Measurements from ENCODE around the gene ZNF385D.

Gene ZNF385D

DNA sequence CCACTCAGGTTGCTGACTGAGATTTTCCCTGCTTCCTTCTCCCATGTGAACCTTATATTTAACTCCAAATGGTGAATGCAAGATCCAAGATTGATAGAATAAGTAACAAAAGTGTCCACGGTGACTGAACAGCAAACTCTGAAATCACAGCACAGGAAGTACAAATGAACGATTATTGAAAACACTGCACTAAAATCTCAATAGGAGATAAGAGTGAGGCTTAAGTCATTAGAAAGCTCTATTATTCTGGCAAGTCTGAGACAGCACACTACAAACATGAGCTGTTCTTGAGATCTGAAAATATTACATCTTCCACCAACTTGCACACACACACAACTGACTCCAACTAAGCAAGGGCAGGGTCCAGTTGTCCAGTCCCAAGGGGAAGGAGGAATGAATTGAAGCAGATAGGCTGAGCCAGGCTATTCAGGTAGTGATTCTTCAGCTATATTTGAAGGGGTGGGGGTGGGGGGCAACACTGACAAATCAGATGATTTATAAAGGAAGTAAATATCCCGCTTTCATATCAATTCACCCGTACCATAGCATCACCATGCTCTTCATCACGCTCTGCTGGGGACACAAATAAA, 2.9 kb downstream of the ZNF385D start:
- DNase-seq, result no peak

DNA sequence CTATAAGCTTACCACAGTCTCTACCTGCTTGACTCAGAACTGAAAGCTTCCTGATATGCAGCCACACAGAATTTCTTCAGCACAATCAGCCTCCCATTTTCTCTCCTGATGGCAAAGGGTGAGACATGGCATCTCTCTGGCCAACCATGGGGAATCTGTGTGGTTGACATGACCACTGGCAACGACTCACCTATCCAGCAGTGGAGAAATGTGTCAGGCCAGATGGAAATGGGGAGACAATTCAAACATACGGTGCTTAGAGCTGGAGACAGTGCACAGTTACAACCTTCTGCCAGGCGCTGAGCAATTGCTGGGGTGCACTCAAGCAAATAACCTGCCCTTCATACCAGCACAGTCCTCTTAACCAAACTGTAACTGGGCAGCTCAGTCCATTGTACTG, 3.6 kb downstream of the ZNF385D start:
- DNase-seq, result no peak

DNA sequence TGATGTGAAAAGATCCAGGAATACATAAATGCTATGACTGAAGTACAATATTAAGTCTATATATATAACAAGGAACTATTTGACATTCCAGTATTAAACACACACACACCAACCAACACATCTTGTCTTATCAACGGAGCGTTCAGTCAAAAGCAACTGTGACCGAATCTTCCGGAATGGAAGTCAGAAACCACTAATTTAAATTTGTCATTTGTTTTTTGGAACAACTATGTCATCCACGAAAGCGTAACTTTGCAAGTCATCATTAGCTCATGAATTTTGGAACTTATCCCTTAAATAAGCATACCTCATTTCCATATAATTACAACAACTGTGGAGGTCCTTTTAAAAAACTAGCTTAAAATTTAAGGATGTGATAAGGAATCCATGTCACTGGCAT, 5.0 kb downstream of the ZNF385D start:
- no peak for DNase-seq

DNA sequence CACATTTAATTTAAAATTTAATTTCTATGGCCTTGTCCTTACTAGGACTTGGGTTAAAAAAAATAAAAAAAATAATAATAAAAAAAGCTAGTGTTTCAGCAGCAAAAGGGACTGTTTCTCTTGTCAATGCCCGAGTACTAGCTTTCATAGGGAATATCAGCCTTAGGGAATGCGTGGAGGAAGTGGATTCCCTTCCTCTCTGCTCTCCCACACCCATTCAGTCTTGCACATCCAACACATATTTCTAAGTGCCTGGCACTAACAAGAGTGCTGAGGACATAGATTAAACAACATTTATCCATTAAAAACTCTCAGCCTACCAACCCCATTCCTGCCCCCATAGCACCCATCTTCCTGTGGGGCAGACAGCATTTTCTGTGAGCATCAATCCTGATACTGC, 6.2 kb downstream of the ZNF385D start:
- no peak for DNase-seq

DNA sequence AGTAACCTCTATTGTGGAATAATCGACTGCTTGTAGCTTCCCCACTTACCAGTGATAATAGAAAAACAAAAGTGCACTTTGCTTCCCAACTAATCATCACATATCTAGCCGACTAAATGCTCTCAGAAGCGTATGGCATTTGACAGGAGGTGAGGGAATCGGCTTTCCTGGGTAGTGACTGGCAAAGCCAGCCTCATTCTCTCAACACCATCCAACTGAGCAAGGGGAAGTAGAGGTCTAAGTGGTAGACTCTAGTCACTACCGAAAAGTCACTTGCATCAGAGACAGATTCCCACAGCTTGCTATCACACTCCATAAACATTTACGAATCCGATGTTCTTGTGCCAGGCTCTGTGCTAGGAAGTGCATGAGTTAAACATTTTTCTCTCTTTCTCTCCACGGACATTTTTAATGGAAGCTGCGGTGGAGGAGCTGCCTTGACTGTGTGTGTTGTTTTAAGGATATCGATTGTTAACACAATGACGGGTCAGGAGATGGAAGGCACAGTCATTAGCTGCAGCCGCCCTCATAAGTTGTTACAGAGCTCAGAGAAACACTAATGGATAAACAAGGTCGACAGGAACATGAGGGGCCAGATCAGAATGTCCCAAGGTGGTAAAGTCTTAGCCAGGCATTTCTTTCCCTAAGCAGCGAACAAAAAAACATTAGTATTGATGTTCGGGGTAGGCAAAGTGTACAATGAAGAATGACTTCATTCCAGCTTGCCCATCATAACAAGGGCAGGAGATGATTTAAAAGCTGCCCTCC, 11.9 kb downstream of the ZNF385D start:
- DNase-seq, result no peak

DNA sequence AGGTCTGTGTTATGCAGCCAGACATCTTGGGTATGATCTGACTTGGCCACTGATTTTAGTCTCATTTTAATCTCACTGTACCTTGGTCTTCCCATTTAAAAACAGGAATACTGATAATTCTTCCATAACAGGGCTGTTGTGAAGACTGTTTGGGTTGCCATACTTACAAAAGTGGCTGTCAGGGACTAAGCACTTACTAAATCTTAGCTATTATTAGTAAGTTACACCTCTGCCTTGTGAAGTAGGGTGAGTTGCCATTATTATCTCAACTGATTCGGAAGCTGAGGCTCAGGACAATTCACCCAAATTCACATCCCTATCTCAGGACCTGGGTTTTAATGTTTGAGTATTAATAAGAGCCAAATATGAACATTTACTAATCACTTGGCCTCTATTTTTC, 12.7 kb downstream of the ZNF385D start:
- no peak for DNase-seq

DNA sequence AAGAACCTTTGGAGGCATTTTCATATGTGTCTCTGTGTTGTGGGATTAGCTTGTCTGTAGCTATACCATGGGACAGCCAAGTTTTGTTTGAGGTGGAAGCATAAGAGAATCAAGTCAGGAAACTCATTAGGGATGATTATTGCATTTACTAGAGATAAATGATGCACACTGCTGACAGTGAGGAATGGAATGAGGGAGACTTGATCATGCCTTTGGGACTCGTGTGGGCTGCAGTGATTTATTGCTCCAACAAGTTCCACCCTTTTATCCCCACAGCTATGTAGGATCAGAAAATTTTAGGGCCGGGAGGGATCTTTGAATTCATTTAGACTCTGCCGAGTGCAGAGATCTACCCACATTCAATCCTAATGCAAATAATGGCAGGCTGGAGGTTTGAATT, 16.3 kb downstream of the ZNF385D start:
- DNase-seq, result no peak

DNA sequence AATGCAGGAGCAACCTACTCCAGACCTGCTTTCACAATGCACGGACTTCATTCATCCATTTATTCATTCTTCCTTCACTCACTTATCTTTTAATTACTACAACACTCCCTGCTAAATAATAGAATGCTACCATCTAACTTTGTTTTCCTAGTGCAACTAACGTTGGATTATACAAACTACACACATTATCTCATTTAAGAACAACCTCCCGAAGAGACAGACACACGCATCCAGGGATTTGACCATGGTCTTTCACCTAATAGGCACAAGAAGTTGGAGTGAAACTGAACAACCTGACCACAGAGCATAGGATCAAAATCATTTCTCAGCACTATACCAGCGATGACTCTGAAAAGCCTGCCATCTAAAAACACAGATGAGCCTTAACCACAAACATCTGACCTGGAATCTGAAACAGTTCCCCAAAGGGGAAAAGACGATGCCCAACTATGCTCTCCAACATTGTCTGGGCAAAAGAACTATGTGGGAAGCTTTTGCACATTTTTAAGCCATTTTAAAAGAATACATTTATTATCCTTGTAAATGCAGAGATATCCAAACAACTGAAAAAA, 21.0 kb downstream of the ZNF385D start:
- DNase-seq, result no peak

DNA sequence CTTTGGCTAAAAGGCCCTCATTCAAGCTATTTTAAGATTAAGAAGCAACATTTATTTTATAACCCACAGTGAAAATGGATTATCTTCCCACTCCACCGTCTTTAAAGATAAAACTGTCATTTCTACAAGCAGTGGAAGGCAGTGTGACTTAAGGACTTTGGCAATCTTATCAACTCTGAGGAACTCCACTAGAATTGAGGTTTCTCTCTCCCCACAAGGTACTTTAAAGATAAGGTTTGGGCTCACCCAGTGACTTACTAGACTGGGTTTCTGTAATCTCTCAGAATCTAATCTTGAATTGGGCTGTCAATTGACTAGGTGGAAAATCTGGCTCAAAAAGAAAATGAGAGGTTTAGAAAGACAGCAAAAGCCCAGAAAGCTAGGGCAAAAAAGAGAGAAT, 21.7 kb downstream of the ZNF385D start:
- DNase-seq, result no peak

DNA sequence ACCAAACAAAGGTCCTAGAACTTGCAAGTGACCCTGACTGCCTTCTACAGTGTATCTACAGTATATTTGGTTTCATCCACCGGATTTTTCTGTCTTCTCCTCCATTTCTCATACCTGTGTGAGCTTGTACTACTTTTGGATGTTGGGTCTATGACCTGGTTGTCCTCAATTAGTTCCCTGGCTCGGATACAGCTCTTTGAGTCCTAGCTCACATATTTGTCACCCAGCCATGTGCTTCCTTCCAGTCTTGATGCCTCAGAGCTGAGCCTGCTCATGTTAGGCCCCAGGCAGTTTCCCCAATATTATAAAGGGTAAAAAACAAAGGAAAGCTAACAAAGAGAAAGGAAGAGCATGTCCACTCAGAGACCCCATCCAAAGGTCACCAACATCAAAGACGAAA, 28.2 kb downstream of the ZNF385D start:
- no peak for DNase-seq

DNA sequence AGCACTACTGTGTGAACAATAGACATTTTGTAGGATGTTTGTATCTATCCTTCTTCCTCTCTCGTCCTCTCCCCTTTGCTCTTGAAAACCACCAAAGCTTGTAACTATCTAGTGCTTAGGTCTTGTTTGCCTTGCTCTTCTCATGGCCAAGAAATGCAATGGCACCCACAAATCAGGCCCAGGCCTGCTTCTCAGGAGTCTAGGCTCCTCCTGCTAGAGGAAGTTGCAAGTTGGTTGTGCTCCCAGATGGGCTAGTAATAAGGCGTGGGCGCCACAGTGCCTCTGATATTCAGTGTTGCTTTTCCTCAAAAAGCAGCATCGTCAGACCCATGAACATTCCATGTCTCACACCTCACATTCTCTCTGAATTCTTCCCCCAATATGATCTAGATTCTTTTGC, 28.7 kb downstream of the ZNF385D start:
- DNase-seq, result no peak

DNA sequence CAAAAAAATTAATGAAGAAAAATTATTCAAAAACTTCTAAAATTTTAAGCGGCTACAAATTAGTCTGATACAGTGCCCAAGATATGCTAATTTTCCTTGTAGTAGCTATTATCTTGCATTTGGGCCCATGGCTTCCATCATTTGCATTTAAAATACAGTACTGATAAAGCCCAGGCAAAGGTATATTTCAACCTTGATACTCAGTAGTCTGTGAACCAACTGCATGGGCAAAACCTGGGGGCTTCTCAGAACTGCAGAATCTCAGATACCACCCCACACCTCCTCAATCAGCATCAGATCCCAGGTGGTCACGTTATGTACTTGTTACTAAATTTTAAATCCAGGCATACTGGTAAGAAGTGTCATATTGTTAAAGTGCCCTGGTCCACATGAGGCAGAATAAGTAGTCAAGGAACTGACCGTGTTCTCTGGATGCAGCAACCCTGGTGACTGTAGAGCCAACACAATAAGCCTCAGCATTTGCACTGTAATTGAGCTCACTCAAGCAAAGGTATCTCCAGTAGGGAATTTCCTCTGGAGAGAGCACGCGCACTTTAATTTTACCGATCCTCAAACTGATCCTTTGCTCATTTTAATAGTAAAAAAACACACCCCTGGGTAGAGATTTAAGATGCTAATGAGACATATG, 31.9 kb downstream of the ZNF385D start:
- no peak for DNase-seq

DNA sequence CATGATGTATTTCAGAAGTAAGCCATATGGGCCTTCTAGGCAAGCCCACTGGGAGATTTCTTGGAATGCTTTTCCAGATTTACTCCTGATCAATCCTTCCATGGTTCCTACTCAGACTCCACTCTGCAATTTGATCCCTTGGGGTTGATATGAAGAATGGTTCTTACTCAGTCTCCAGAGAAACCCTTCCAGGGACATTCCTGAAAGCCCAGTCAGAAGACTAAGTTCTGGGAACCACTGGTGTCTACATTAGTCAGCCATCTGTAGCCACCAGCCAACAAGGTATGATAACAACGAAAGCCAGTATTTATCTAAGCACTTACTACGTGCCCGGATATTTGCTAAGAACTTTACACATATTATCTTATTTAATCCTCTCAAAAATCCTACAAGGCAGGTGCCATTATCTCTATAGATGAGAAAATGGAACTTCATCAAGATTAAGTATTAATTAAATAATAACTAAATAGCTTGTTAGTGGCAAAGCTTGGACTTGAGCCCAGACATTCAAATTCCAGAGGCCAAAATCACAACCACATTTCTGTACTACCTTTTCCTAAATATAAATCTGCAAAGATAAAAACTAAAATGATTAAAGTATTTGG, 32.7 kb downstream of the ZNF385D start:
- no peak for DNase-seq

DNA sequence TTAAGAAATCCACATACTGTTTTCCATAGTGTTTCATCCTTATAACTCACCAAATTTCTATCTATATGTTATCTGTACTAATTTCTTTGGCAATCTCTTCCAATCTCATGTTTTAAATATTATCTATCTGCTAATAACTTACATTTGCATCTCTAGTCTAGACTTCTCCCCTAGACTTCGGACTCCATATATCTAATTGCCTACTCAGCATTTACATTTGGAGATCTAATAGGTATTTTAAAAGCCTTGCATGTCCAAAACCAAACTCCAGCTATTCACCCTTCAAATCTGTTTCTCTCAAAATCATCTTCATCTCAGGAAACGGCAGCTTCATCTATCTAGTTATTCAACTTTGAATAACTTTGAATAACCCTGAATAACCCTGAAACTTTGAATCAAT, 35.3 kb downstream of the ZNF385D start:
- DNase-seq, result no peak

DNA sequence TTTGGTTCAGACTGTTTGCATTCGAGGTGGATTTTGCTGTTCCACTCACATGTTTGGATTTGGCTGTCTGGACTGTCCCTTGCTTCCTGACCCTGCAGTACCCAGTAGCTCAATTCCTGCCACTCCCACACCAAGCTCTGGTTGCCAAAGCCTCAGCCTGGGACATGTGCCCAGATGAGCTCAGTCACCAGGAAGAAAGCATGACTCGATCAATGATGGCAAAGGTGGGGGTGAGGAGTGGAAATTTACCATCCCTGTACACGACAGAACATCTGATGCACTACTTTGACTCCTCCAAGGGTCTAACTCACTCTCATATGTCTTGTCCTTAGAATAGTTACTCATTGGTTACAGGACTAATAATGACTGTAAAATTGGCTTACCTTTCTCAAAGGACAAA, 45.2 kb downstream of the ZNF385D start:
- no peak for DNase-seq

DNA sequence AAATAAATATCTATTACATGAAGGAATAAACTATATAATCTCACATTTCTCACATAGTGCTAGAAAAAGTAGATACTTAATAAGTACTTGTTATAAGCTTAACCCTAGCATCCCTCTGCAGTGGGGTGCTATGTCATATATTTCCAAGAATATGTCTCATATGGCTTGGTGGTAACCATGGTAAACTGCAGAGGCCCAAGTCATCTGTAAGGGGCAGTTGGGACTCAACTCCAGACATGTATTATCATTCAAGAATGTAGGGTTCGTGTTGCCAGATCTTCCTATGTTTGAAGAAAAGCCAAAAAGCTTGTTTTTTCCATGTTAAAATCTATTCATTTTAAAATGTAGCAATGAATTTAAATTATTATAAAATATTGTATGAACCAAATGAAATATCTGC, 46.2 kb downstream of the ZNF385D start:
- no peak for DNase-seq

DNA sequence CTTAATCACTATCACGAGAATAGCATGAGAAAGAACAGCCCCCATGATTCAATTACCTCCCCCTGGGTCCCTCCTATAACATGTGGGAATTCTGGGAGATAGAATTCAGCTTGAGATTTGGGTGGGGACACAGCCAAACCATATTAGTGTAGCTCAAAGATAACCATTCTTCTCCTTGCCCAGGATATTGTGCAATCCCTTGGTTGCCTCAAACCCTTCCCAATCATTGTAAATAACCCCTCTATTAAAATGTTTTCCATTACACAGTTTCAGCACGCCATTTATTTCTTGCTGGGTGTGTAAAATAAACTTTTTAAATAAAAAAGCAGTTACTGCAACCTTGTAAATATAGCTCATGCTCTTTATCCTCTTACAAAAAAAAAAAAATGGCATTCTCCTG, 47.7 kb downstream of the ZNF385D start:
- no peak for DNase-seq

DNA sequence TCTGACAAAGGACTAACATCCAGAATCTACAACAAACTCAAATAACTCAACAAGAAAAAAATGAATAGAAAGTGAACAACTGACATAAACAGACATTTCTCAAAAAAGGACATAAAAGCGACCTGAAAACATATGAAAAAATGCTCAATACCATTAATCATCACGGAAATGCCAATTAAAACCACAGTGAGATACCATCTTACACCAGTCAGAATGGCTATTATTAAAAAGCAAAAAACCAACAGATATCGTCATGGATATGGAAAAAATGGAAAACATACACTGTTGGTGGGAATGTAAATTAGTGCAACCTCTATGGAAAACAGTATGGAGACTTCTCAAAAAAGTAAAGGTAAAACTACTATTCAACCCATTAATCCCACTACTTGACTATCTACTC, 53.3 kb downstream of the ZNF385D start:
- DNase-seq, result no peak

DNA sequence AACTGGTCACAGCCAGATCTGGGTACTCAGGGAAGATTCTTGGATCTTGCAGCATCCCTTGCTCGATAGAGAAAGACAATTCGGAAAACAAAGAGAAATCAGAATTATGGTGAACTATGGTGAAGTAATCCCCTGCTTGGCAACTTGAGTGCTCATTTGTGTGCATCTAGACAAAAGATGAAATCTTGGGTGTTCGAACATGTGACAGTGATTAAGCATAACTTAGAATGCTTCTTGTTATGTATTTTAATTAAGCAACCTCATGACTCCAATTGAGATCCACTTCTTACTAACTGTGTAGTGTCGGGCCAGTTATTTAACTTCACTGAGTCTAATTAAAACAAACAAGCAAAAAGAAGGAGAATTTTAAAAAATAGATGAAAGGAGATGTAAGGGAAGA, 56.5 kb downstream of the ZNF385D start:
- DNase-seq, result no peak

DNA sequence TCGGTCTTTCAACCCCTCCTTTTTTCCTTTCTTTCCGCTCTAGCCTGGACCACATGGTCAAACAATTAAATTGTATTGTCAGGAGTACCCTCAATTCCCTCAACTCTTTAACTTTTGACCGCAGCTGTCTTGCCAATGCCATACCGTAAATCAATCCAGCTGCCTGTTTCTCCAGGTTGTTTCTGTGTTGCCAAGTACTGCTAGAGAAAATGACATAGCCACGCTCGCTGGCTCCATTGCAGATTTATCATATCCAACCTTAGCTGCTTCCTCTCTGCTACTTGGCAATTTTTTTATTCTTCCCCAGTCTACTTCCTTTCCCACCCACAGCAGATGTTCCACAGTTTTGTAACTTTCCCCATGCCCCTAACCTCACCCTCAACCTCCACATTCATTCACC, 60.0 kb downstream of the ZNF385D start:
- DNase-seq, result no peak

DNA sequence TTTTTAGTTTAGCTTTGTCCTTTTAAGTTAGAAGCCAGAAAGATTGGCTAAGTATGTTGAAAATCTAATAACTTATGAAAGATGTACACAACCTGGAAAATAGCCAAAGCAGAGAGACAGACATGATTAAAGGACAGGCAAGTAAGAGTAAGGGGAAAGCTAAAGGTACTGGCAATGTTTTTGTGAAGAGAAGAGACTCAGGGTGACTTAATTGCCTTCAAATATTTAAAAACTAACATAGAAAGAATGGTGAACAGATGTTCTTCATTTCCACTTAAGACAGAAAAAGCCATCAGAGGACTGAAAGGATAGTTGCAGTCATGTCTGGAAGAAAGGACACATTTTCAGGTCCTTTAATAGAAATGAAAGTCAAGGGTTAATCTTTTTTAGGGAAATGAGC, 68.8 kb downstream of the ZNF385D start:
- DNase-seq, result no peak

DNA sequence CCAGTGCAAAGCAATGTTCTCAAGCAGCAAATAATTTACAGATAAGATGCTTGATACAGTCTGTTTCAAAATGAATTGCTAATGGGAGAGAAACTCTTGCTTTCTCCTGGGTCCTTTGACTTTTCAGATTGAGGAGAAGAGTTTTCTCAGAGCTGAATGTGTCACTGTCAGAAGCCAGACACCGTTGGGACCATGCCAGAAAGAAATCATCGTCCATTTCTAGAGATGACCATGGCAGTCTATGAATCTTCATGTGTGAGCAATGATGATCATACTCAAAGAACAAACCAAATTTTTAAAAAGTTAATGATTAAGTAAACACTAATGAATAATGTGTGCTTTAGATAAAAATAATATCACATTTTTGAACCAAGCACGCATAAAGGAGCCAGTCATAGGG, 77.6 kb downstream of the ZNF385D start:
- DNase-seq, result no peak

DNA sequence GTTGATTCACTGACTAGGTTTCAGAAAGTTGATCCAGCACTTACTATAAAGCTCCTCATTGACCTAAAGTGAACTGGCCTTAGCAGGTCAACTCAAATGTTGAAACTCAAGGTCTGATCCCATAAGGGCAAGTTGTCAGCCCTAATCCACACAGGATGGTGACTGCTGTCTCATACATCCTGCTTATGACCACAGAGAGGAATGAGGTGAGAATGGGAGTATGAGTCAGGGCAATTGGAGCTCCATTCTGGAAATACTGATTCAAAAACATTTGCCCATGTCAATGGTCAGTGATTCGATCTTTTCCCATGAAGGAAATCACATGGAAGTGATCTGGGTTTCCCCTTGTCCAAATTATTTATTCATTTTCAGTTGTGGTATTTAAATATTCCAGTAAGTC, 78.7 kb downstream of the ZNF385D start:
- DNase-seq, result no peak

DNA sequence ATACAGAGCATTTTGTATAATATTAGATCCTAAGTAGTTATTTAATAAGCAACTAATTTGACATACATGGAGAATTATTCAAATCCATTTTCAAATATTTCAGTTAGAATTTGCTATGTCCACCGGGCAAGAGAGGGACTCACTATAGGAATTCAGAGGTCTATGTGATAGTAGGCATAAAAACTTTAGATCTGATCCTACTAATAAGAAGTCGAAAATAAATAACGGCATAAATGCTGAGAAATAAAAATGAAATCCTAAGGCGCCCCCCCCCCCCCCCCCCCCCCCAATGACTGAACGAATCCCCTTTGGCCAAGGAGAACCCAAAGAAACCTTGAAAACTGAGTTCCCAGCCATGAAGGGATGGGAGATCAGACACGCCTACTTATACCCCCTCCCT, 80.6 kb downstream of the ZNF385D start:
- DNase-seq, result no peak

Measured in effector CD4-positive, alpha-beta T cell (primary cell).